Psoas muscle (tissue), 8 donors: Measurements from ENCODE around the gene TRMT2A. TPM values are rescaled to one million over a fixed set of nuclear protein-coding genes. Genes with fewer than 3 reads are reported as not detected.

ENCODE experiments used
- ATAC-seq, 4 donors: fragments of 200-7000 bp; cut with Tn5 transposase; one replicate each; pipeline ENCODE4 v1.9.1; 2020; ENCODE audit warnings: moderate library complexity in 3 of 4, mild to moderate bottlenecking in 2 of 4
- DNase-seq, 2 donors: peaks; one replicate each; pipeline ENCODE4 v3.0.0-alpha.2; 2020
- H3K27ac ChIP-seq: fragments of 200-600 bp; one replicate; pipeline ENCODE4 v1.8.0; 2022
- H3K27me3 ChIP-seq, 3 donors: fragments of 200-600 bp in 1 of 3; one replicate each; pipeline versions ENCODE4 v1.6.1 to v1.8.0; 2013 to 2022; ENCODE audit warnings: low read length in 2 of 3, mild to moderate bottlenecking in 2 of 3, moderate library complexity in 1 of 3; ENCODE audit not compliant: insufficient read depth in 3 of 3
- H3K36me3 ChIP-seq, 2 donors: fragments of 200-600 bp in 1 of 2; one replicate each; pipeline versions ENCODE4 v1.6.1 to v1.8.0; 2013 to 2022; ENCODE audit warnings: low read depth in 1 of 2, mild to moderate bottlenecking in 1 of 2, moderate library complexity in 1 of 2; ENCODE audit not compliant: insufficient read depth in 1 of 2
- H3K4me1 ChIP-seq: fragments of 200-600 bp; one replicate; pipeline ENCODE4 v1.8.0; 2022
- H3K4me3 ChIP-seq: fragments of 200-600 bp; one replicate; pipeline ENCODE4 v1.8.0; 2022; ENCODE audit warnings: mild to moderate bottlenecking
- H3K9me3 ChIP-seq: fragments of 200-600 bp; one replicate; pipeline ENCODE4 v1.8.0; 2022
- WGBS, 3 donors: extraction: QIAGEN DNeasy Blood & Tissue Kit; methylation state at CpG; one replicate each; pipeline versions ENCODE4 v1.1.6 to v1.1.7; 2013; 5-methylcytosine and 5-hydroxymethylcytosine counted together
- intact Hi-C, 2 donors: fragments of 100-400 bp; cut with DNase I; formaldehyde crosslinking; loops; one replicate each; pipeline versions ENCODE4 v1.11.0 to v1.14.2; 2022
- polyA plus RNA-seq, 3 donors: library from polyadenylated mRNA; stranded (reverse); fragments of 200-250 nt; gene quantifications; one replicate each; pipeline ENCODE4 v1.2.3, GENCODE V29; 2013
- total RNA-seq, 4 donors: library from RNA; stranded (reverse); fragmentation: NEBNext Ultra II Directional in 2 of 4; extraction: Animal tissue kit (Norgen Biotek cat#: 25700) in 2 of 4; gene quantifications; one replicate each; pipeline versions ENCODE4 v1.2.1 to v1.2.4, GENCODE V29; 2021 to 2023
- TF ChIP-seq, protein P1 (sequence below): fragments of 200-600 bp; IDR thresholded peaks from one replicate; pipeline ENCODE4 v1.8.0; 2022; ENCODE audit warnings: antibody characterized with exemption
- donor health status: healthy with polysubstance abuse.
- donor health status: DM: no; HTN: no; CAD: no; lungs with moderate emphysema.
- donor health status: Bipolar disorder and iron deficiency.
- donor health status: healthy.
- donor health status: DM: yes; HTN: yes; CAD: no.
- donor health status: DM: no; HTN: no; CAD: no.
- donor health status: DM: no; HTN: no; CAD: no.
- donor health status: DM: yes; HTN: yes; CAD: no.

Gene TRMT2A
- total and polyA plus RNA-seq, 7 donors = 20.5 to 34.1 (median 26.7) TPM

DNA sequence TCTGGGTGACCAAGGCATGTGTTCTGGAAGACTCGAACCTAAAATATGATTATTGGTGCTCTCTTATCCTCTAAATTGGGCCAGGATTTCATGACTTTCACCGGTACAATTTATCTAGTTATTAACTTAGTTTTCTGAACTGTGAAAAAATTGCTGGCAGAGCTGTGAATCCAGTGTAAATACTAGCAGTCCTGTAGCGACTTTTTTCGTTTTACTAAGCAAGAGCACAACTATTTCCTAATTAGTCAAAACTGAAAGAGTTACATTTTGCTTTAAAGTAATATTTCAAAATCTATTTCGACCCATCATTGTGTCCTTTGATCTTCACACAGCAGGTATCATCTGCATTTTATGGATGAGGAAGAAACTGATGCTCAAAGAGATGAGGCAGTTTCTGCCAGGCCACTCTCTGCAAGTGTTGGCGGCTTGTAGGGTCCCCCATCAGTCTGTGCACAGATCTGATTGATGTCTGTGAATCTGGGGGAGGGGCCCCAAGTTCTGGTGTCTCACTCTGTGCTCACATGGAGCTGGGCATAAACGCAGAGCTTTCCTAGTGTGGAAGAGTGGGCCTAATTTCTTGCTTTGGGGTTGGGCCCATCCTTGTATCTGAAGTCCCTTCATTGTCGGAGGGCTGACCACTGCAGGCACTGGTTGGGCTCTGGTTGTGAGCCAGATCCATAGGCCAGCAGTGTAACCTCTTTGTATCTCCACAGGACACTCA lies 1.4 kb upstream of the TRMT2A start:
- WGBS, 3 donors = 21 to 24% (median 22%) methylated on average over 8 of the region's 8 CpGs
- TF ChIP-seq, protein P1, sequence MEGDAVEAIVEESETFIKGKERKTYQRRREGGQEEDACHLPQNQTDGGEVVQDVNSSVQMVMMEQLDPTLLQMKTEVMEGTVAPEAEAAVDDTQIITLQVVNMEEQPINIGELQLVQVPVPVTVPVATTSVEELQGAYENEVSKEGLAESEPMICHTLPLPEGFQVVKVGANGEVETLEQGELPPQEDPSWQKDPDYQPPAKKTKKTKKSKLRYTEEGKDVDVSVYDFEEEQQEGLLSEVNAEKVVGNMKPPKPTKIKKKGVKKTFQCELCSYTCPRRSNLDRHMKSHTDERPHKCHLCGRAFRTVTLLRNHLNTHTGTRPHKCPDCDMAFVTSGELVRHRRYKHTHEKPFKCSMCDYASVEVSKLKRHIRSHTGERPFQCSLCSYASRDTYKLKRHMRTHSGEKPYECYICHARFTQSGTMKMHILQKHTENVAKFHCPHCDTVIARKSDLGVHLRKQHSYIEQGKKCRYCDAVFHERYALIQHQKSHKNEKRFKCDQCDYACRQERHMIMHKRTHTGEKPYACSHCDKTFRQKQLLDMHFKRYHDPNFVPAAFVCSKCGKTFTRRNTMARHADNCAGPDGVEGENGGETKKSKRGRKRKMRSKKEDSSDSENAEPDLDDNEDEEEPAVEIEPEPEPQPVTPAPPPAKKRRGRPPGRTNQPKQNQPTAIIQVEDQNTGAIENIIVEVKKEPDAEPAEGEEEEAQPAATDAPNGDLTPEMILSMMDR = no peak
- intact Hi-C loops = loop anchor here (5.0 kb wide), 2 partner anchors 36 to 96 kb away; partner anchors contain the start of genes DGCR8 (in 1 of the 2) and TANGO2 (in 1 of the 2)
- H3K36me3 ChIP-seq = peaks cover 0 to 52% of the 10 kb centered on the region in 2 donors
- H3K27ac ChIP-seq = peak overlapping the region; percentile 86
- no peaks in the 10 kb centered on the region for H3K27me3 ChIP-seq
- ATAC-seq = no peak
- peak; percentile 3 to 31 for DNase-seq
- H3K9me3 ChIP-seq = no peaks in the 10 kb centered on the region
- peak overlapping the region; percentile 92 for H3K4me3 ChIP-seq
- peaks cover 30% of the 10 kb centered on the region for H3K4me1 ChIP-seq

DNA sequence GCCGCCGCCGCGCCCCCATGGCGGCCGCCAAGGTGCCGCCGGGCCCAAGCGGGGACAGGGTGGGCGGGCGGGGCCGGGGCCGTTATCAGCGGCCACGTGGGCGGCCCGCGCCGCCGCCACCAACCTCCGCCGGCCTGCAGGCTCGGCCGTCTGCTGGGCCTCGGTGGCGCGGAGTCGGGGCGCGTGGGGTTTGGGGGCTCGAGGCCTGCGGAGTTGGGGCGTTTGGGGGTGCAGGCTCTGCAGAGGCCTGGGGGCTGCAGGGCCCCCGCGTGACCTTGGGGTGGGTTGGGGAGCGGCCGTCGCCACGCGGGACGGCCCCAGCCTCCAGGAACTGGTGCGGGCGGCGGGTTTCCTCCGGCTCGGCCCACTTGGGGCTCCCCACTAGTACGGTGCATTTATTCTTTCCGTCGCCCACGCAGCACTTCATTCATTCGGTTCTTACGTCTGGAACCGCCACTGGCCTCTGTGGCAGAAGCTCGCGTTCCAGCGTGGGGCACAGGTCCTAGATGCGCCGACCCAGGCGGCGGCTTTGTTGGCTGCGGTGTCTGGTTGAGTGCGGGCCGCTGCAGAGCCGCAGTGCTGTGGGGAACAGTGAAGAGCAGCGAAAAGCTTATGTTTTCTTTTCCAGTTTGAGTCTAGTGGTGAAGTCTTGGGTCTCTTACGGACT lies 740 bp upstream of the TRMT2A start:
- intact Hi-C loops = loop anchor here (5.0 kb wide), 2 partner anchors 35 to 95 kb away; partner anchors contain the start of genes DGCR8 (in 1 of the 2) and TANGO2 (in 1 of the 2)
- ATAC-seq (no peak), DNase-seq (peak; percentile 47 to 63)
- Histone ChIP-seq H3K27ac (peak overlapping the region; percentile 86), H3K9me3 (no peaks in the 10 kb centered on the region), H3K4me3 (peak overlapping the region; percentile 92), H3K27me3 (no peaks in the 10 kb centered on the region), H3K36me3 (peaks cover 0 to 58% of the 10 kb centered on the region in 2 donors), H3K4me1 (peaks cover 30% of the 10 kb centered on the region)
- TF ChIP-seq, protein P1 = no peak
- WGBS, 3 donors = 0 to 2% (median 1%) methylated on average over 32 to 66 of the region's 66 CpGs

- TF ChIP-seq, protein P1 = no peak
- Histone ChIP-seq H3K4me1 (peaks cover 30% of the 10 kb centered on the region), H3K36me3 (peaks cover 5 to 61% of the 10 kb centered on the region in 2 donors), H3K27ac (peak overlapping the region; percentile 86), H3K4me3 (peak overlapping the region; percentile 92), H3K27me3 (no peaks in the 10 kb centered on the region), H3K9me3 (no peaks in the 10 kb centered on the region)
- DNase-seq = peak in 1 of 2 donors; percentile 73
- WGBS, 3 donors = 5 to 8% (median 6%) methylated on average over 24 to 27 of the region's 27 CpGs
- peak; percentile 2 to 24 (median 8) for ATAC-seq
- intact Hi-C loops = loop anchor here (5.0 kb wide), 2 partner anchors 34 to 94 kb away; partner anchors contain the start of genes DGCR8 (in 1 of the 2) and TANGO2 (in 1 of the 2)
These were observed 563 bp downstream of the TRMT2A start for GRCh38 chr22:20116376-20116950.

- TF ChIP-seq, protein P1 = no peak
- ATAC-seq = peak in 1 of 4 donors; percentile 2
- Histone ChIP-seq H3K27ac (peak within 1 kb of the TSS; percentile 86), H3K27me3 (no peaks in the 10 kb centered on the region), H3K36me3 (peaks cover 5 to 67% of the 10 kb centered on the region in 2 donors), H3K4me1 (peaks cover 30% of the 10 kb centered on the region), H3K9me3 (no peaks in the 10 kb centered on the region), H3K4me3 (peak within 1 kb of the TSS; percentile 92)
- 36 to 42% (median 36%) methylated on average over 30 of the region's 30 CpGs for WGBS, 3 donors
- DNase-seq = peak; percentile 25 to 58
- intact Hi-C loops = loop anchor here (5.0 kb wide), 2 partner anchors 34 to 94 kb away; partner anchors contain the start of genes DGCR8 (in 1 of the 2) and TANGO2 (in 1 of the 2)
These were observed 1.2 kb downstream of the TRMT2A start, which contains the start of gene RANBP1 for GRCh38 chr22:20115691-20116375. TSS of gene RANBP1 (plus strand) at chr22:20116104. CDS start at chr22:20116185, 81 bp downstream.
